WTC11 (cell line): ENCODE data around the gene AGO4. TPM values are rescaled to one million over a fixed set of nuclear protein-coding genes. Genes with fewer than 3 reads are reported as not detected.
"Not testable (repeated sequence)": the region's sequence is repeated elsewhere in the genome, so short reads cannot be mapped to it uniquely, and the experiment has no call there.

Experiments
- ATAC-seq: fragments of 200-7000 bp; cut with Tn5 transposase; 2 replicates; pipeline ENCODE4 v1.10.0; 2021; ENCODE audit warnings: mild to moderate bottlenecking, moderate library complexity
- CTCF ChIA-PET: fragments of 300-600 bp; sonication (Branson Sonifier 250); formaldehyde crosslinking; loops from one replicate; lab custom pipeline; 2021; ENCODE audit warnings: antibody characterized with exemption; lab: Charles Lee
- POLR2A ChIA-PET: fragments of 350-600 bp; sonication (Branson Sonifier 250); formaldehyde crosslinking; loops from one replicate; lab custom pipeline; 2021; ENCODE audit warnings: antibody characterized with exemption; lab: Charles Lee
- DNase-seq: peaks from one replicate; pipeline ENCODE4 v3.0.0; 2021; ENCODE audit warnings: low spot score
- H3K27ac Mint-ChIP-seq: 2 replicates; pipeline ENCODE4 v1.8.0; 2021; ENCODE audit warnings: mixed read lengths
- H3K27me3 Mint-ChIP-seq: 2 replicates; pipeline ENCODE4 v1.8.0; 2021; ENCODE audit warnings: low read depth, mild to moderate bottlenecking, moderate library complexity, mixed read lengths
- H3K36me3 Mint-ChIP-seq: 2 replicates; pipeline ENCODE4 v1.8.0; 2021; ENCODE audit warnings: mixed read lengths
- H3K4me1 Mint-ChIP-seq: 2 replicates; pipeline ENCODE4 v1.8.0; 2022; ENCODE audit warnings: mixed read lengths
- H3K4me3 Mint-ChIP-seq: 2 replicates; pipeline ENCODE4 v1.8.0; 2021; ENCODE audit warnings: mild to moderate bottlenecking, moderate library complexity, mixed read lengths
- H3K9me3 Mint-ChIP-seq: 2 replicates; pipeline ENCODE4 v1.8.0; 2021; ENCODE audit warnings: mixed read lengths
- ATF3 ChIP-seq: sonication (generic); formaldehyde crosslinking; conservative IDR thresholded peaks from 2 replicates; pipeline ENCODE4 v1.8.1; 2022; ENCODE audit warnings: mild to moderate bottlenecking, missing genetic modification reagents
- E2F4 ChIP-seq: sonication (generic); formaldehyde crosslinking; IDR thresholded peaks from 2 replicates; pipeline ENCODE4 v1.8.1; 2022; ENCODE audit warnings: low read depth, mild to moderate bottlenecking, moderate library complexity, missing genetic modification reagents, borderline replicate concordance
- ELF4 ChIP-seq: sonication (generic); formaldehyde crosslinking; IDR thresholded peaks from 2 replicates; pipeline ENCODE4 v1.8.1; 2022; ENCODE audit warnings: low read depth, mild to moderate bottlenecking, moderate library complexity, missing genetic modification reagents
- JAZF1 ChIP-seq: fragments of 250-450 bp; sonication (Bioruptor Pico); IDR thresholded peaks from 2 replicates; pipeline ENCODE4 v1.9.0; 2021; ENCODE audit warnings: moderate library complexity, mild to moderate bottlenecking, inconsistent platforms
- MAX ChIP-seq: sonication (generic); formaldehyde crosslinking; IDR thresholded peaks from 2 replicates; pipeline ENCODE4 v1.8.0; 2022; ENCODE audit warnings: mild to moderate bottlenecking, missing genetic modification reagents
- MXD4 ChIP-seq: fragments of 250-450 bp; sonication (Bioruptor Pico); IDR thresholded peaks from 2 replicates; pipeline ENCODE4 v1.8.0; 2021; ENCODE audit warnings: mild to moderate bottlenecking, moderate library complexity, borderline replicate concordance
- NFATC4 ChIP-seq: fragments of 250-450 bp; sonication (Bioruptor Pico); IDR thresholded peaks from 2 replicates; pipeline ENCODE4 v1.9.0; 2021; ENCODE audit warnings: mild to moderate bottlenecking
- NFE2L1 ChIP-seq: sonication (generic); formaldehyde crosslinking; IDR thresholded peaks from 2 replicates; pipeline ENCODE4 v1.8.1; 2023; ENCODE audit warnings: missing genetic modification reagents
- NR3C1 ChIP-seq: sonication (generic); formaldehyde crosslinking; conservative IDR thresholded peaks from 2 replicates; pipeline ENCODE4 v1.8.1; 2023; ENCODE audit warnings: low read depth, mild to moderate bottlenecking, missing genetic modification reagents
- SMAD3 ChIP-seq: sonication (generic); formaldehyde crosslinking; IDR thresholded peaks from 2 replicates; pipeline ENCODE4 v1.8.0; 2022; ENCODE audit warnings: missing genetic modification reagents, mild to moderate bottlenecking, borderline replicate concordance
- SOX15 ChIP-seq: fragments of 250-450 bp; sonication (Bioruptor Pico); IDR thresholded peaks from 2 replicates; pipeline ENCODE4 v1.9.0; 2021; ENCODE audit warnings: mild to moderate bottlenecking
- TEAD4 ChIP-seq: sonication (generic); formaldehyde crosslinking; IDR thresholded peaks from 2 replicates; pipeline ENCODE4 v1.8.0; 2022; ENCODE audit warnings: mild to moderate bottlenecking, missing genetic modification reagents
- ZBTB21 ChIP-seq: sonication (generic); formaldehyde crosslinking; IDR thresholded peaks from 2 replicates; pipeline ENCODE4 v1.8.1; 2023; ENCODE audit warnings: mild to moderate bottlenecking, missing genetic modification reagents, borderline replicate concordance
- ZNF121 ChIP-seq: sonication (generic); formaldehyde crosslinking; IDR thresholded peaks from 2 replicates; pipeline ENCODE4 v1.8.0; 2023; ENCODE audit warnings: missing genetic modification reagents
- ZNF138 ChIP-seq: sonication (generic); formaldehyde crosslinking; conservative IDR thresholded peaks from 2 replicates; pipeline ENCODE4 v1.8.1; 2022; ENCODE audit warnings: mild to moderate bottlenecking, moderate library complexity, missing genetic modification reagents
- ZNF416 ChIP-seq: fragments of 250-450 bp; sonication (Bioruptor Pico); IDR thresholded peaks from 2 replicates; pipeline ENCODE4 v1.9.0; 2021; ENCODE audit warnings: mild to moderate bottlenecking, inconsistent platforms
- ZNF425 ChIP-seq: fragments of 250-450 bp; sonication (Bioruptor Pico); conservative IDR thresholded peaks from 2 replicates; pipeline ENCODE4 v1.9.0; 2021; ENCODE audit warnings: mild to moderate bottlenecking
- ZNF671 ChIP-seq: fragments of 250-450 bp; sonication (Bioruptor Pico); IDR thresholded peaks from 2 replicates; pipeline ENCODE4 v1.8.0; 2021; ENCODE audit warnings: mild to moderate bottlenecking
- total RNA-seq: library from RNA; stranded (reverse); gene quantifications from 3 replicates; pipeline ENCODE4 v1.2.3, GENCODE V29; 2021

AGO4 gene
- total RNA-seq, 1 experiment from 2014 or later, result 8.7 TPM

GRCh38 chr1:35888255-35888654 is 80.4 kb downstream of the AGO4 start:
- DNase-seq (no peak), ATAC-seq (no peak)
- Mint-ChIP-seq H3K27ac (no peak overlapping the region), H3K9me3 (no peaks in the 10 kb centered on the region), H3K4me1 (peaks cover 43% of the 10 kb centered on the region), H3K27me3 (no peaks in the 10 kb centered on the region), H3K36me3 (peaks cover 40% of the 10 kb centered on the region), H3K4me3 (no peak overlapping the region)
- TF ChIP-seq ZNF121 (CRISPR knock-in tag) (no peak), JAZF1 (CRISPR knock-in tag) (no peak), ATF3 (CRISPR knock-in tag) (no peak), ZNF138 (CRISPR knock-in tag) (no peak), NR3C1 (CRISPR knock-in tag) (no peak), NFATC4 (CRISPR knock-in tag) (no peak), TEAD4 (CRISPR knock-in tag) (no peak), SMAD3 (CRISPR knock-in tag) (no peak), ZNF671 (CRISPR knock-in tag) (no peak), NFE2L1 (no peak), ZNF416 (CRISPR knock-in tag) (no peak), ELF4 (no peak), E2F4 (no peak), MAX (CRISPR knock-in tag) (no peak), MXD4 (CRISPR knock-in tag) (no peak), ZNF425 (no peak)
- POLR2A ChIA-PET, result no interaction called here
- CTCF ChIA-PET, result no interaction called here

GRCh38 chr1:35888981-35889380 is 81.2 kb downstream of the AGO4 start:
- Mint-ChIP-seq H3K36me3 (peaks cover 44% of the 10 kb centered on the region), H3K4me1 (peaks cover 43% of the 10 kb centered on the region)
- H3K4me3 Mint-ChIP-seq, H3K27me3 Mint-ChIP-seq, ATAC-seq, DNase-seq, CTCF ChIA-PET, POLR2A ChIA-PET, H3K9me3 Mint-ChIP-seq, H3K27ac Mint-ChIP-seq: not testable (repeated sequence)

DNA sequence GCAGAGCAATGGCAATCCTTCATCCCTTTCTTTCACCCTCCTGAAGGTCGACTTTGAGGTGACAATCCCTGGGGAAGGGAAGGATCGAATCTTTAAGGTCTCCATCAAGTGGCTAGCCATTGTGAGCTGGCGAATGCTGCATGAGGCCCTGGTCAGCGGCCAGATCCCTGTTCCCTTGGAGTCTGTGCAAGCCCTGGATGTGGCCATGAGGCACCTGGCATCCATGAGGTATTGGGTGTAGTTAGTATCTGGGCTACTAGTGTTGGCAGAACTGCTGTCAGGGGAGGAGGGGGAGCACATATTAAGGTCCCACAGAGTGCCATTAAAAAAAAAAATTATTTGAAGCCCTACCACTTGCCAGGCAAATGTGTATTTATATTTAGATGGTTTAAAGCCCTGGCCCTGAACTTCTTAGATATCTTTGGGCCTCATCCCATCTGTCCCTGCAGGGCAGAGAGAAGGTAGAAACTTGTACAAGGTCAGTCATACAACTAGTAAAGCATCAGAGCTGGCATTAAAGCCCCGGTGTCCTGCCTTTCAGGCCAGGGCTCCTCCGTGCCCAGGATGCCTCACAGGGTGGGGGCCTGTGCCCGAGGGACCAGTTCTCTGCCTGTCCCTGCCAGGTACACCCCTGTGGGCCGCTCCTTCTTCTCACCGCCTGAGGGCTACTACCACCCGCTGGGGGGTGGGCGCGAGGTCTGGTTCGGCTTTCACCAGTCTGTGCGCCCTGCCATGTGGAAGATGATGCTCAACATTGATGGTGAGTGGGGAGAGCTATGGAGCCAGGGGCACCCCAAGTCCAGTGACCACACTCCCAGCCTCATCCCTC is 85.4 kb downstream of the AGO4 start:
- CTCF ChIA-PET, result interaction anchor here (1.3 kb wide), 1 partner anchor 10 kb away, joined by 4 read pairs; the partner anchor contains the start of gene AGO1
- Mint-ChIP-seq H3K27ac (no peak overlapping the region), H3K36me3 (peaks cover 78% of the 10 kb centered on the region), H3K4me1 (peaks cover 7% of the 10 kb centered on the region)
- ATAC-seq, result no peak
- no peak for DNase-seq
- TF ChIP-seq ZBTB21 (CRISPR knock-in tag) (no peak), SOX15 (no peak)
- TF ChIP-seq, all 79 proteins: peak for 0
- POLR2A ChIA-PET, result no interaction called here
- Mint-ChIP-seq H3K4me3 (no peak overlapping the region), H3K27me3 (no peaks in the 10 kb centered on the region), H3K9me3 (no peaks in the 10 kb centered on the region)
